GM11168 (cell line): ENCODE results near the gene CLEC5A.
"Not testable (repeated sequence)": the region's sequence is repeated elsewhere in the genome, so short reads cannot be mapped to it uniquely, and the experiment has no call there.

Experiments
- in situ Hi-C: fragments of 300-500 bp; cut with MboI; formaldehyde crosslinking; loops from one replicate; pipeline ENCODE4 v1.12.0; 2022; ENCODE audit warnings: low sequenced_read_pairs; ENCODE audit not compliant: unreplicated experiment

CLEC5A gene

GRCh38 chr7:141949911-141950310 lies 3.1 kb upstream of the CLEC5A start:
- in situ Hi-C loops: no loop called here

GRCh38 chr7:141949451-141949850 lies 2.7 kb upstream of the CLEC5A start:
- in situ Hi-C loops: no loop called here

DNA sequence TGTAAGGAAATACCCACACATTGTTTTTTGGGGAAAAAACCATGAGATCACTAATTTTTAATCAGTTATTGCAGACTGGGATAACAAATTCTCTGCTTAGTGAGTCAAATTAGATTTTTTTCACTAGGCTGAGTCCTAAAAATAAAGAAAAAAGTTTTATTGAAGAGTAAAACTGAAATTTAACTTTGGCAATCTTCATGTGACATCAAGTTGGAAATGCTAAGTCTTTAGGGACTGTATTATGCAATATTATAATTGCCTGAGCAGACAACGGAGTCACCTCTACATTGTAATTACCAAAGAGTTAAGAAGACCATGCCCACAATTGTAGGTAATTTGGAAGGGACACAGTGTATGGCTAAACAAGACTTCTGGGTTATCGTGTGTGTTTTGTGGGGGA lies 2.2 kb upstream of the CLEC5A start:
- in situ Hi-C loops: no loop called here

DNA sequence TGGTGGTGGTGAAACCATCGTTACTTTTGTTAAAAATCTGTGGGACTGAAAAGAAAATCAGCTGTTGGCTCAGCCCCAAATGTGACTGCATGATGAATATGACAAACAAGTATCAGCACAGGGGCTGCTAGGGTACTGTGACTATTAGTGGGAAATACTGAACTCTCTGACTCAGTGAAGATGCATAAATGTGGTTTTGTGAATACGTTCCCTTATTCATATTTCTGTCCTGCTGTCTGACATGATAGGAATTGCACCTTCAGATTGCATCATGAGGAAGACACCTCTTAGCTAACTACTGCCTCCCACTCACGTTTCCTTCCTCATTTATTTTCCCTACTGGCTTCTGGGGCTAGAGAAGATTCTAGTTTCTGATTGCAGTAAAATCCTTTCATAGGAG lies 1.4 kb downstream of the CLEC5A start:
- in situ Hi-C loops: no loop called here

DNA sequence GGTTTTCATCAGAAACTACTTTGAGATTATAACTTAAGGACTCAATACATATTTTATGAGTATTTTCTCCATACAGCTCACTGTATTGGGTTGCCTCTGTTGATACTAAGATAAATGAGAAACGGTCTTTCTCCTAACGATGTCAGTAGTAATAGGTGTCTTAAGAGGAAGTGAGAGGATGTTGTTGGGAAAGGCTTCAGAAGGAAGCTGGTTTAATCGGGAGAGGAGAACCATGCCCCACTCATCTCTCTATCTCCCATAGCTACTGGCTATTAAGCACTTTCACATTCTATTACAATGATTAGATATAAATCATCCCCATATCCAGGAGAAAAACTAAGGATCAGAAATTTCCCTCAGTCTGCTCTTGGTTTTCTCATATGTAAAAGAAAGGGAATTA lies 2.0 kb downstream of the CLEC5A start:
- in situ Hi-C loops: no loop called here

DNA sequence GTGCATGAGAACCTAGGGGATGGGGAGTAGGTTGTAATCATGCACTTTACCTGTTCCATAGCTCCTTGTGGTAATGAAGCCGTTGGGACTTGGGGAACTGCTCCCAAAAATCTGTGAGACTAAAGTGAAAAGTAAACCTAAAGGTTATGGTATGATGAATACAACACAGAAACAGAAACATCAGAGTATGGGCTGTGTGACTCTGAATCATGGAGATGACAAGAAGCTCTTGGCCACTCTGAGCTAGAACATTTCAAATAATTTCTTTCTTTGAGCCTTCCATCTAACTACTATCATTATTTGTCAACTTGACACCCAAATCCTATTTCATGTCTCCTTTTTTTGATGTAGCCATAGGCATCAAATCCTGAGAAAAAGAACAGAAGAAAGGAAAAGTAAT lies 2.9 kb downstream of the CLEC5A start:
- in situ Hi-C loops: no loop called here

DNA sequence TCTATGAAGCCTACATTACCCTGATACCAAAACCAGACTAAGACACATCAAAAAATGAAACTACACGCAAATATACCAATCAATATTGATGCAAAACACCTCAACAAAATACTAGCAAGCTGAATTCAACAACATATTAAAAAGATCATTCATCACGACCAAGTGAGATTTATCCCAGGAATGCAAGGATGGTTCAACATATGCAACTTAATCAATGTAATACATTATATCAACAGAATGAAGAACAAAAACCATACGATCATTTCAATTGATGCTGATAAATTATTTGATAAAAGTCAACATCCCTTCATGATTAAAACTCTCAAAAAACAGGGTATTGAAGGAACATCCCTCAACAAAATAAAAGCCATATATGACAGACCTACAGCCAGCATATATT lies 5.7 kb downstream of the CLEC5A start:
- in situ Hi-C loops: no loop called here

DNA sequence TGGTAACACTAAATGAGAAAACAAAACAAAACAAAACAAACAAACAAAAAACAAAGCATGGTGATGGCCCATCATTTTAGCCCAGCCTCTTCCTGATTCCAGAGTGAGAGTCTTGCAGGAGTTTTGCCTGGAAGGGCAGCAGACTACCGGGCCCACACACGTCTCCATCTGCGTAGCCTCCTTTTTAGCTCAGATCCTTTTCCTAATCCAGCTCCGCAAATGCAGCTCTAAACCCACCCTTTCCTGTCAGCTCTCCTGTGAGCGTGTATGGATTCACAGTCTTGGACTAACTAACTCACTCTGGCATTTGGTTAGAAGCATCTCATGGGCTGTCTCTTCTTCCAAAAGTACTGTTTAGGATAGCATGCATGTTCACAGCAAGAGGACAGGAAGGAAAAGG lies 16.6 kb downstream of the CLEC5A start:
- in situ Hi-C loops: no loop called here

- in situ Hi-C loops: no loop called here
These were observed 18.0 kb downstream of the CLEC5A start for GRCh38 chr7:141928845-141929195.

GRCh38 chr7:141928146-141928844 lies 18.5 kb downstream of the CLEC5A start:
- in situ Hi-C loops: no loop called here

- in situ Hi-C loops: no loop called here
These were observed 26.5 kb downstream of the CLEC5A start for GRCh38 chr7:141920281-141920680.

GRCh38 chr7:141916099-141916498 lies 30.7 kb downstream of the CLEC5A start, which contains the start of gene OR9A4:
Gene OR9A4, plus strand, starts transcription at chr7:141916399. Its CDS starts 2,477 bp downstream, at chr7:141918876.
- in situ Hi-C loops: no loop called here

DNA sequence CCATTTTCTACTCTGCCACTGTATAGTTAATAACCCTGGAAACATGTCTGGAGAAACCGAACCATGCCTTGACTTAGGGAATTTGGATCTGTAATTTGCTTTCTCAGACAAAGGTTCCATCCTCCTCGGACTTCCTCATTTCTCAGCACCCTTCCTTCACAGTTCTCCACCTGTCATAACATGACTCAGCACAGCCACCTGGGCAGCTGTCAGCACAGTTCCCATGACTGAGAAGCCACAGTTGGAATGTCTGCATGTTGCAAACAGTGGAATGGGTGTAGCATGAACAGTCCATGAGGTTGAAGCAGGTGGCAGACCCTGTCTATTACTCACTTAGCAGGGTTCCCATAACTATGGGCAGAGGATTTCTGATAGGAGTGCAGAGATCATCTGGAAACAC lies 31.2 kb downstream of the CLEC5A start:
- in situ Hi-C loops: no loop called here

DNA sequence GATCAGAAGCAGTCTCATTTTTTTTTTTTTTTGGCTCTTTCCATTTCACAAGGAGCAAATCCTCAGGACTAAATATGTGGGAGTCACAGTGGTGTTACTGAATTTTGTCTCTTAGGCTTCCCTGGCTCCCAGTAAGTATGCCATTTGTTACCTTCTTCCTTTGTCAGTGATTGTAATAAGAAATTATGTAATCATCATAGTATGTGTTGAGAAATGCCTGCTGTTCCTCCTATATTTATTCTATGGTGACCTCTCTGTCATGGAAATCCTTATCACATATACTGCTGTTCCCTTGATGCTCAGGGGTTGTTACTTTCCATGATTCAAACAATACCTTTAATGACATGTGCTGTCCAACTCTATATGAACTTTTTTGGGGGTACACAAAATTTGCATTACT lies 35.4 kb downstream of the CLEC5A start:
- in situ Hi-C loops: no loop called here

DNA sequence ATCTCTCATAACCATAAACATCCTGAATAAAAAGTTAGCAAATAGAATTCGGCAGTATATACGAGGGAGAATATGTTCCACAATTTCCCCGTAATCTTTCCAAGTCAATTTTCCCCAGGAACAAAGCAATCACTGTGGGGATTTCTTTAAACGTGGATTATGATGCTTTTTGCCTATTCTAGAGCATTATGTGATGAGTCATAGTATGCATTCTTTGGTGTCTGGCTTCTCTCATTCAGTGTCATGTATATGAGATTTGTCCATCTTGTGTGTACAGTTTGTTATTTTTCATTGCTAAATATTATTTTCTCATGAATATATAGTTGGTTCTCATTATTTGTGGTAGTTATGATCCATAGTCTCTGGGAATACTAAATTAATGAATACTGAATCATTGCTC lies 40.5 kb downstream of the CLEC5A start:
- in situ Hi-C loops: no loop called here

- in situ Hi-C loops: not testable (repeated sequence)
These were observed 47.4 kb downstream of the CLEC5A start for GRCh38 chr7:141899366-141899765.

- in situ Hi-C loops: no loop called here
These were observed 55.4 kb downstream of the CLEC5A start for GRCh38 chr7:141891336-141891735.

DNA sequence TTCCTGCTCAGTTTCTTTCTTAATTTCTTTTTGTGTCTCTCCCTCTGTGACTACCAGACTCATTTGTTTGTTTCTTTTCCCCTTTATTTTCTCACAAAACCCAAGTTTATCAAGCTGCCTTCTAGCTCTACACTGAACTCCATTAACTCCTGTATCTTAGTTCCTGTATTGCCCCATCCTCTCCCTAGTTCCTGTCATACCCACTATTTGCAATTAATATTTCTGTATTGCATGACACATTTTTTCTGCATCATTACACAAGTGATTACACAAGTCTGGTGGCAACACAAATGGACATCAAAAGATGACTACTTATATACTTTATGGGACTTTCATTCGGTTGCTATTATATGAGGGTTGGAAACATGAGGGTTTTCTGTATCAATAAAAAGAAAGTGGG lies 57.5 kb downstream of the CLEC5A start:
- in situ Hi-C loops: no loop called here

DNA sequence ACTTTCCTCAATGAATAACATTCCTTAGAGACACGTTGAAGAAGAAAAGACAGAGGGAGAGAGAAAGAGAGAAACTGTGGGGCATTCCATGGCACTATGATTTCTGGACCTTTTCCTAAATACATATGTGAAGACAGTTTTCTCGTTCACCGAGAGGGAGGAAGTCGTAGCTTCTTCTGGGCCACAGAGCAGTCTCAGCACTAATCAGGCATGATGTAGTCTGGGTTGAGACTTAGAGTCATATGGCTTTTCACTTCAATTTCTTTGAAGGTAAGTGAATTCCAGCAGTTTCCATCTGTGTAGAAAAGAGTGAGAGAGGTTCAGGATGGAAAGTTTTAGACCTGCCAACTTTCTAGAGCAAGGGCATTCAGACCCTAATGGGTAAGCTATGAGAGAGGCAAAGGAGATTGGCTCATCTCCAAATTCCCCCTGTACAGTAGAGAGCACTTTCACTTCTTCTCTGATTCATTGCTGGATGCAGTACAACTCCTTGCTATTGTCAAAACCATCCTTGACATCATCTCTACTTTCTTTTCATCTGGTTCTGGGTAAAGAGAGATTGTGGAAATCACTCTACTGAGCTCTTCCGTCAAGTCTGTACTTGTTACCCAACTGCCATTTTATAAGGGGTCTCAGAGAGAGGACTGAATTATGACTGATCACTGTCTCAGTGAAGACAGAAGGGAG lies 62.1 kb downstream of the CLEC5A start:
- in situ Hi-C loops: no loop called here

- in situ Hi-C loops: no loop called here
These were observed 65.8 kb downstream of the CLEC5A start for GRCh38 chr7:141880960-141881359.

DNA sequence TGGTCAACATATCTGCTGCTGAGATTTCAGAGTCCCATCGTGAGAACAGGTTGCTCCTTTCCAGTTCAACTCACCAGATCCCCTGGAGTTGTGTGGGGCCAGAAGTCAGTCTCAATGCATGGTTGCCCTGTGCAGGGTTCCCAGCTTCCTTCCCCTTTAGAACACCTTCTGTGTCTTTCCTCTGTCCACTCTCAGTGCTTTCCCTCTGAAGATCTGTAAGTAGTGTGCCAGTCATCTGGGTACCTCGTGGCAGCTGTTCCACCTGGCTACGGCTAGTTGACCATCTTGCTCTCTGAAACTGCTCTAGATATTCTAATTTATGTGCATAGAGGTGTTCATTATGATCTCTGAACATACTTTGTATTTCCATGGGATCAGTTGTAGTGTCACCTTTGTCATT lies 69.4 kb downstream of the CLEC5A start:
- in situ Hi-C loops: no loop called here
